Measurements from ENCODE around the gene SLC8B1.

SLC8B1 gene

GRCh38 chr12:113267621-113268020 is 67.3 kb downstream of the SLC8B1 start:
- DNase-seq = no peak

- DNase-seq = no peak
Measured at GRCh38 chr12:113266106-113266895, 68.6 kb downstream of the SLC8B1 start.

- DNase-seq = no peak
Measured at GRCh38 chr12:113263431-113263963, 71.4 kb downstream of the SLC8B1 start.

- no peak for DNase-seq
Measured at GRCh38 chr12:113262710-113263109, 72.2 kb downstream of the SLC8B1 start.

- DNase-seq = peak; percentile 90
Measured at GRCh38 chr12:113261847-113262470, 73.0 kb downstream of the SLC8B1 start.

GRCh38 chr12:113260636-113261300 is 74.1 kb downstream of the SLC8B1 start:
- DNase-seq = no peak

- no peak for DNase-seq
Measured at GRCh38 chr12:113260127-113260526, 74.8 kb downstream of the SLC8B1 start.

- no peak for DNase-seq
Measured at GRCh38 chr12:113257564-113257963, 77.3 kb downstream of the SLC8B1 start.

GRCh38 chr12:113254298-113254697 is 80.6 kb downstream of the SLC8B1 start:
- no peak for DNase-seq

- DNase-seq = no peak
Measured at GRCh38 chr12:113253532-113254285, 81.2 kb downstream of the SLC8B1 start.

GRCh38 chr12:113252494-113252893 is 82.4 kb downstream of the SLC8B1 start:
- no peak for DNase-seq

GRCh38 chr12:113251404-113252070 is 83.4 kb downstream of the SLC8B1 start:
- no peak for DNase-seq

- DNase-seq = no peak
Measured at GRCh38 chr12:113250045-113250444, 84.9 kb downstream of the SLC8B1 start.

- no peak for DNase-seq
Measured at GRCh38 chr12:113249546-113249945, 85.4 kb downstream of the SLC8B1 start.

- DNase-seq = no peak
Measured at GRCh38 chr12:113248842-113249435, 86.0 kb downstream of the SLC8B1 start.

Measured in MV-4-11 (cell line).